AG04449 (cell line): ENCODE measurements around the gene PTF1A.

ENCODE experiments used
- CTCF ChIA-PET: fragments of 350-600 bp; formaldehyde crosslinking; extraction: SDS; loops from one replicate; lab custom pipeline; 2021; ENCODE audit warnings: antibody characterized with exemption; lab: Yijun Ruan, JAX
- POLR2A ChIA-PET: fragments of 400-600, 350-600 bp; formaldehyde crosslinking; extraction: SDS; loops from one replicate; lab custom pipeline; 2020; ENCODE audit warnings: antibody characterized with exemption, inconsistent platforms; lab: Yijun Ruan, JAX
- DNase-seq: peaks from one replicate; pipeline ENCODE4 v3.0.0-alpha.2; 2010; ENCODE audit warnings: low read depth, low spot score
- H3K4me3 ChIP-seq: 2 replicates; pipeline ENCODE4 v1.5.1; 2011; ENCODE audit warnings: low read depth, mild to moderate bottlenecking, control low read depth, low read length
- CTCF ChIP-seq: IDR thresholded peaks from one replicate; pipeline ENCODE4 v1.5.1; 2011; ENCODE audit warnings: mild to moderate bottlenecking, moderate library complexity, low read length, control low read depth, inconsistent platforms; ENCODE audit not compliant: insufficient read depth; ENCODE audit errors: missing control alignments

PTF1A gene

GRCh38 chr10:23191764-23192711, at the start of gene PTF1A:
Gene PTF1A (plus strand): TSS chr10:23192312. CDS start chr10:23192531, 219 bp downstream.
- ChIA-PET CTCF (no interaction called here), POLR2A (no interaction called here)
- no peak for DNase-seq
- no peak for TF ChIP-seq CTCF
- no peak within 1 kb of the TSS for H3K4me3 ChIP-seq

- no peak for DNase-seq
- H3K4me3 ChIP-seq: no peak overlapping the region
- ChIA-PET POLR2A (no interaction called here), CTCF (interaction anchor here (1.6 kb wide), 1 partner anchor 11 kb away, joined by 4 read pairs; no protein-coding TSS in a partner anchor)
- no peak for TF ChIP-seq CTCF
These were observed 45.9 kb upstream of the PTF1A start for GRCh38 chr10:23146258-23146657.

- no peak for TF ChIP-seq CTCF
- ChIA-PET CTCF (interaction anchor here (1.6 kb wide), 1 partner anchor 11 kb away, joined by 4 read pairs; no protein-coding TSS in a partner anchor), POLR2A (no interaction called here)
- H3K4me3 ChIP-seq: no peak overlapping the region
- DNase-seq: no peak
These were observed 45.1 kb upstream of the PTF1A start for GRCh38 chr10:23147035-23147434.

GRCh38 chr10:23148214-23148613, 43.9 kb upstream of the PTF1A start:
- ChIA-PET POLR2A (no interaction called here), CTCF (no interaction called here)
- no peak overlapping the region for H3K4me3 ChIP-seq
- no peak for DNase-seq
- TF ChIP-seq CTCF: no peak

- ChIA-PET CTCF (no interaction called here), POLR2A (no interaction called here)
- no peak for TF ChIP-seq CTCF
- DNase-seq: no peak
- H3K4me3 ChIP-seq: no peak overlapping the region
These were observed 42.0 kb upstream of the PTF1A start for GRCh38 chr10:23150091-23150490.

- POLR2A ChIA-PET: no interaction called here
- no peak for TF ChIP-seq CTCF
- H3K4me3 ChIP-seq: no peak overlapping the region
- CTCF ChIA-PET: no interaction called here
- no peak for DNase-seq
These were observed 41.5 kb upstream of the PTF1A start for GRCh38 chr10:23150610-23151009.
